ENCODE measurements around the gene INTS2. TPM values are rescaled to one million over a fixed set of nuclear protein-coding genes. Genes with fewer than 3 reads are reported as not detected.
A peak's percentile ranks its signal among the peaks of the same experiment; 100 is the strongest.
"Not testable (repeated sequence)": the region's sequence is repeated elsewhere in the genome, so short reads cannot be mapped to it uniquely, and the experiment has no call there.

Gene INTS2
- total RNA-seq = 8.6 TPM

- peak; percentile 98 for ATAC-seq
These were observed at the start of gene INTS2 for GRCh38 chr17:61927208-61928100. TSS of gene INTS2 (minus strand) at chr17:61927982. CDS start at chr17:61926644, 1,338 bp downstream.

- no peak for ATAC-seq
These were observed 46.3 kb upstream of the INTS2 start for GRCh38 chr17:61974115-61974514.

GRCh38 chr17:61972311-61972710 is 44.5 kb upstream of the INTS2 start:
- no peak for ATAC-seq

- no peak for ATAC-seq
These were observed 42.2 kb upstream of the INTS2 start for GRCh38 chr17:61970030-61970429.

- no peak for ATAC-seq
These were observed 41.0 kb upstream of the INTS2 start for GRCh38 chr17:61968757-61969156.

- no peak for ATAC-seq
These were observed 39.9 kb upstream of the INTS2 start for GRCh38 chr17:61967729-61968128.

- no peak for ATAC-seq
These were observed 38.4 kb upstream of the INTS2 start for GRCh38 chr17:61966191-61966590.

GRCh38 chr17:61955619-61956018 is 27.8 kb upstream of the INTS2 start:
- ATAC-seq = no peak

GRCh38 chr17:61947367-61948078 is 19.7 kb upstream of the INTS2 start:
- ATAC-seq = no peak

GRCh38 chr17:61946359-61946758 is 18.6 kb upstream of the INTS2 start:
- ATAC-seq = no peak

- no peak for ATAC-seq
These were observed 15.3 kb upstream of the INTS2 start for GRCh38 chr17:61943117-61943516.

GRCh38 chr17:61942085-61942484 is 14.3 kb upstream of the INTS2 start:
- no peak for ATAC-seq

- ATAC-seq = no peak
These were observed 287 bp upstream of the INTS2 start for GRCh38 chr17:61928101-61928436.

- no peak for ATAC-seq
These were observed 965 bp downstream of the INTS2 start for GRCh38 chr17:61926826-61927207.

GRCh38 chr17:61915162-61915561 is 12.6 kb downstream of the INTS2 start:
- not testable (repeated sequence) for ATAC-seq

GRCh38 chr17:61908292-61909037 is 19.3 kb downstream of the INTS2 start:
- no peak for ATAC-seq

- ATAC-seq = no peak
These were observed 20.4 kb downstream of the INTS2 start for GRCh38 chr17:61907361-61907760.

GRCh38 chr17:61904094-61904710 is 23.6 kb downstream of the INTS2 start:
- no peak for ATAC-seq

- ATAC-seq = no peak
These were observed 24.5 kb downstream of the INTS2 start for GRCh38 chr17:61903251-61903650.

GRCh38 chr17:61897548-61898180 is 30.1 kb downstream of the INTS2 start:
- ATAC-seq = no peak

- ATAC-seq = no peak
These were observed 32.4 kb downstream of the INTS2 start for GRCh38 chr17:61895391-61895790.

- not testable (repeated sequence) for ATAC-seq
These were observed 33.5 kb downstream of the INTS2 start for GRCh38 chr17:61894310-61894709.

Measured in esophagus mucosa (tissue), 1 donor.